Subcutaneous adipose tissue (tissue), 4 donors: ENCODE data around the gene LRRC43. TPM values are rescaled to one million over a fixed set of nuclear protein-coding genes. Genes with fewer than 3 reads are reported as not detected.

Experiments used
- total RNA-seq, 4 donors: library from RNA; depleted of rRNA; stranded (reverse); fragments of >200 nt; gene quantifications; one replicate each; pipeline ENCODE4 v1.1.0, GENCODE V29; 2016
- TF ChIP-seq, protein P1 (sequence below): fragments of 450-650 bp; IDR thresholded peaks from one replicate; pipeline ENCODE4 v1.5.1; 2016; ENCODE audit warnings: low read depth, mild to moderate bottlenecking, control low read depth, antibody characterized with exemption, moderate library complexity

The LRRC43 gene
- total RNA-seq, 4 donors from 2014 or later = 0.65 to 1.5 (median 1.4) TPM

DNA sequence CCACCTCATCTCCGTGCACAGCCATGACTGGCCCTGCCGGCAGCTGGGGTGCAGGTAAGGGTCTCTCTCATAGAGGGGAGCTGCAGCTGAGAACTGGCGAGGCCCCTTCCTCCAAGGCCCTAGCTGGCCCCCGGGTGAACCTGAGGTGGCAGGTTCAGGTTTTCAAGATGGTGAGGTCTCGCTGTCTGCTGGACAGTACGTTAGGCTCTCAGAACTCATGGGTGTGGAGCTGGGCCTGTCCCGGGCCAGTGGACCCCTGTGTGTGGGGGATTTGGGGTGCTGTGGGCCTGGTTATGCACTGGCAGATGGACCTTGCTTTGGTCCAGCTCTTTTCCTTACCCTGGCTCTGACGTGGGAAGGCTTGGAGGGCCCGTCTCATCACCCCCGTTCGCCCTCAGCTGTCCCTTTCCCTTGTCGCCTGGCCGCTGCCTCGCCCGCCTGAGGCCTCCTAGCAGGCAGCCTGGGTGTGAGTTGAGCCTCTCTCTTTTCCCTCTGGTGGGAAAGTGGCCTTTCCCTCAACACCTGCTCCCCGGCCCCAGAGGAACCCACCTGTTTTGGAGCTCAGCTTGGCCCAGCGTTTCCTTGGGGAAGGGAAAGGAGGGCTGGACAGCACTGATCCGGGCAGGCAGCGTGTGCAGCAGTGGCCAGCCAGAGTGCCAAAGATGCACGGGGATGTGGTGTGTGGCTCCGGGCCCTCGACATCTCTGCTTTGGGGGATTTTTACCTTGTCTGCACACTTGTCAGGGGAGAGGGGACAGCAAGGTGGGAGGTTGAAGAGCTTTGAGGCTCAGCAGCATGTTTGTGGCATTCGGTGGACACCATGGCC, 37.2 kb upstream of the LRRC43 start:
- TF ChIP-seq, protein P1, sequence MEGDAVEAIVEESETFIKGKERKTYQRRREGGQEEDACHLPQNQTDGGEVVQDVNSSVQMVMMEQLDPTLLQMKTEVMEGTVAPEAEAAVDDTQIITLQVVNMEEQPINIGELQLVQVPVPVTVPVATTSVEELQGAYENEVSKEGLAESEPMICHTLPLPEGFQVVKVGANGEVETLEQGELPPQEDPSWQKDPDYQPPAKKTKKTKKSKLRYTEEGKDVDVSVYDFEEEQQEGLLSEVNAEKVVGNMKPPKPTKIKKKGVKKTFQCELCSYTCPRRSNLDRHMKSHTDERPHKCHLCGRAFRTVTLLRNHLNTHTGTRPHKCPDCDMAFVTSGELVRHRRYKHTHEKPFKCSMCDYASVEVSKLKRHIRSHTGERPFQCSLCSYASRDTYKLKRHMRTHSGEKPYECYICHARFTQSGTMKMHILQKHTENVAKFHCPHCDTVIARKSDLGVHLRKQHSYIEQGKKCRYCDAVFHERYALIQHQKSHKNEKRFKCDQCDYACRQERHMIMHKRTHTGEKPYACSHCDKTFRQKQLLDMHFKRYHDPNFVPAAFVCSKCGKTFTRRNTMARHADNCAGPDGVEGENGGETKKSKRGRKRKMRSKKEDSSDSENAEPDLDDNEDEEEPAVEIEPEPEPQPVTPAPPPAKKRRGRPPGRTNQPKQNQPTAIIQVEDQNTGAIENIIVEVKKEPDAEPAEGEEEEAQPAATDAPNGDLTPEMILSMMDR = no peak

DNA sequence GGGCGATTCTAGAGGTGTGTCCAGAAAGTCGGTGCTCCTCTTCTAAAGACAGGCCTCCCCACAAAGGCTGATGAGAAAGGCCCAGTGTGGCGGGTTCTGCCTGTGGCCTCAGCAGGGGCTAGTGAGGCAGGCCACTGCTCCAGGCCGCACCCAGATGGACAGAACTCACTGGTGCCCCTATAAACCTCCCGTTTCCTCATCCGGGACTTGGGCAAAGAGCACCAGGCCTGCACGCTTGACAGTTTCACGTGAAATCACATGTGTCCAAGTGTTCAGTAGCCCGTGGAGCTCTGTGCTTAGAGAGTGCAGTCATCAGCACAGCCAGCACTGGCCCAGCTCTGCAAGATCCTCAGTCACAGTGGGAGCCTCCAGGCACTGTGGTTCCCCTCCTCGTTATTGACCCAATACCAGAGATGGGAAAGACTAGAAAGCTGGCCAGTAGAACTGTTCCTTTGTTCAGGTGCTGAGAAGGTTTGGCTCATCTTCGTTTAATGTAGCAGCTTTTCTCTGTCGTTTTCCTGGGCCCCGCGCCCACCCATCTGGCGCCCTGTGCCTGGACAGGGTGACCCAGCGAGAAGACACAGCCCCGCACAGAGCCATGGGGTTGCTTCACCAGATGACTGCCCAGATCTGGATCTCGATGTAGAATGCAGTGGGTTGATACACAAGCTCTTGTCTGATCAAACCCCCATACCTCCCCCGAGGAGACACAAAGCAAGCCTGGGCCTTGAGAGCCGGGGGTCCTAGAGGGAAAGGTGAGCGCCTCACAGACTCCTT, 35.2 kb upstream of the LRRC43 start:
- TF ChIP-seq, protein P1 = no peak

- TF ChIP-seq, protein P1 = no peak
These were observed 34.3 kb upstream of the LRRC43 start for GRCh38 chr12:122148657-122149056.

DNA sequence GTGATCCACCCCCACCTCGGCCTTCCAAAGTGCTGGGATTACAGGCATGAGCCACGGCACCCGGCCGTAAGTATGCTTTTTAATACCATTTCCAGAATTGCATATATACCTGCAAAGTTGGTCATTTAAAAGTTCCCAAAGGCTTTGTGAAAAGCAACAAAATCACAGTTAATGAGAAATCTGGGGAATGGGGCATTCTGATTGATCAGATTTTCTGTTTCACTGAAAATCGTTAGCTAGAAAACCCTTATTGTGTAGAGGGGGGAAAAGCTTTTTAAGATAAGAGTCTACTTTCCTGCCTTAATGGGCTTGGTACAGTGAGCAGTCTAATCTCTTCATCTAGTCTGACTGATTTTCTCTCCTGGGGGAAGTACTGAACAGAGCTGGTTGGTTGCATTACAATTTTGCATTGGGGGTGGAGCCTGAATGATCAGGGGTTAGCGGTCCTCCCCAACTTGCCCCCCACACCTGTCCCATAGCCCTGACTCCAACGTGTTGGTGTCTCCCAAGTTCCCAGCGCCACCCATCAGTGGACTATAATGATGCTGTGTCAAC, 32.7 kb upstream of the LRRC43 start:
- TF ChIP-seq, protein P1 = no peak

DNA sequence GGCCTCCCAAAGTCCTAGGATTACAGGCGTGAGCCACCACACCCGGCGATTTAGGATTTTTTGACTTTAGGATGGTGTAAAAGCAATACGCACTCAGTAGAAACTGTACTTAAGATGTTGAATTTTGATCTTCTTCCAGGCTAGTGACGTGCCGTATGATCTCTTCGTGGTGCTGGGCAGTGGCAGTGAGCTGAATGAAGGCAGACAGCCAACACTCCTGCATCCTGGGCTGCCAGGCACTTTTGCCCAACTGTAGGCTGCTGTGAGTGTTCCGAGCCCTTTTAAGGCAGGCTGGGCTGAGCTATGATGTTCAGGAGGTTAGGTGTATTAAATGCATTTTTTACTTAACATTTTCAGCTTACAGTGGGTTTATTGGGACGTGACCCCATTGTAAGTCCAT, 30.2 kb upstream of the LRRC43 start:
- TF ChIP-seq, protein P1 = no peak

- TF ChIP-seq, protein P1 = no peak
These were observed 27.2 kb upstream of the LRRC43 start for GRCh38 chr12:122155705-122156104.
